Right lobe of liver (tissue), 6 donors: ENCODE data around the gene C11orf71. TPM values are rescaled to one million over a fixed set of nuclear protein-coding genes. Genes with fewer than 3 reads are reported as not detected.

Experiments
- ATAC-seq, 4 donors: fragments of 200-7000 bp; cut with Tn5 transposase; one replicate each; pipeline ENCODE4 v1.9.1; 2020; ENCODE audit warnings: mild to moderate bottlenecking in 4 of 4, moderate library complexity in 4 of 4
- DNase-seq, 3 donors: peaks; one replicate each; pipeline ENCODE4 v3.0.0-alpha.2; 2020
- H3K27ac ChIP-seq, 3 donors: fragments of 200-600 bp; one replicate each; pipeline ENCODE4 v1.8.0; 2022
- H3K27me3 ChIP-seq, 2 donors: fragments of 200-600 bp; one replicate each; pipeline ENCODE4 v1.8.0; 2022
- H3K36me3 ChIP-seq, 4 donors: fragments of 200-600 bp; sonication (generic) in 1 of 4; one replicate each; pipeline versions ENCODE4 v1.5.1 to v1.8.0; 2017 to 2022; ENCODE audit warnings: control low read depth in 1 of 4
- H3K4me1 ChIP-seq, 4 donors: fragments of 200-600 bp; sonication (generic) in 1 of 4; one replicate each; pipeline versions ENCODE4 v1.5.1 to v1.8.0; 2017 to 2022; ENCODE audit warnings: control low read depth in 1 of 4
- H3K4me3 ChIP-seq, 3 donors: fragments of 200-600 bp; one replicate each; pipeline ENCODE4 v1.8.0; 2022
- H3K9me3 ChIP-seq, 4 donors: fragments of 200-600 bp; sonication (generic) in 1 of 4; one replicate each; pipeline versions ENCODE4 v1.5.1 to v1.8.0; 2017 to 2022; ENCODE audit warnings: control low read depth in 1 of 4
- CTCF ChIP-seq, 4 donors: fragments of 200-600 bp in 3 of 4; fragments of 450-650 bp in 1 of 4; IDR thresholded peaks; one replicate each; pipeline versions ENCODE4 v1.5.1 to v1.8.0; 2016 to 2022; ENCODE audit warnings: antibody characterized with exemption in 4 of 4, mild to moderate bottlenecking in 2 of 4
- POLR2A ChIP-seq: fragments of 450-650 bp; IDR thresholded peaks from one replicate; pipeline ENCODE4 v1.6.1; 2017; ENCODE audit warnings: antibody characterized with exemption, mild to moderate bottlenecking
- WGBS: methylation state at CpG from one replicate; pipeline ENCODE4 v1.1.6; 2018; ENCODE audit warnings: low coverage, low lambda C conversion rate; ENCODE audit not compliant: insufficient coverage; ENCODE audit errors: missing lambda C conversion rate; 5-methylcytosine and 5-hydroxymethylcytosine counted together
- intact Hi-C, 2 donors: fragments of 100-400 bp; cut with DNase I; formaldehyde crosslinking; loops; one replicate each; pipeline versions ENCODE4 v1.11.2 to v1.14.1; 2022
- total RNA-seq, 6 experiments: library from RNA; depleted of rRNA in 2 of 6; stranded (reverse); fragments of >200 nt in 2 of 6; fragmentation: NEBNext Ultra II Directional in 3 of 6; extraction: Animal tissue kit (Norgen Biotek cat#: 25700) in 3 of 6; gene quantifications; one replicate each; pipeline versions ENCODE4 v1.1.0 to v1.2.4, GENCODE V29; 2016 to 2023
- donor health status: DM: no; HTN: yes; CAD: no.
- donor health status: DM: no; HTN: no; CAD: no.
- donor health status: DM: no; HTN: no; CAD: no.
- donor health status: DM: no; HTN: yes; CAD: no.
- donor health status: DM: no; HTN: yes; CAD: no.

The C11orf71 gene
- total RNA-seq, 6 experiments from 2014 or later = 4.9 to 13.4 (median 8.6) TPM

GRCh38 chr11:114382509-114382908 lies 17.8 kb downstream of the C11orf71 start:
- TF ChIP-seq CTCF (IDR thresholded peaks at IDR 0.05) (no peak), POLR2A (no peak)
- DNase-seq = no peak
- ATAC-seq = no peak
- no peak overlapping the region for H3K27ac ChIP-seq
- H3K36me3 ChIP-seq = no peaks in the 10 kb centered on the region
- intact Hi-C loops = no loop called here
- no peak overlapping the region for H3K4me3 ChIP-seq
- no peaks in the 10 kb centered on the region for H3K9me3 ChIP-seq
- WGBS = 71% methylated on average over 3 of the region's 3 CpGs
- H3K4me1 ChIP-seq = no peaks in the 10 kb centered on the region
- H3K27me3 ChIP-seq = no peaks in the 10 kb centered on the region

DNA sequence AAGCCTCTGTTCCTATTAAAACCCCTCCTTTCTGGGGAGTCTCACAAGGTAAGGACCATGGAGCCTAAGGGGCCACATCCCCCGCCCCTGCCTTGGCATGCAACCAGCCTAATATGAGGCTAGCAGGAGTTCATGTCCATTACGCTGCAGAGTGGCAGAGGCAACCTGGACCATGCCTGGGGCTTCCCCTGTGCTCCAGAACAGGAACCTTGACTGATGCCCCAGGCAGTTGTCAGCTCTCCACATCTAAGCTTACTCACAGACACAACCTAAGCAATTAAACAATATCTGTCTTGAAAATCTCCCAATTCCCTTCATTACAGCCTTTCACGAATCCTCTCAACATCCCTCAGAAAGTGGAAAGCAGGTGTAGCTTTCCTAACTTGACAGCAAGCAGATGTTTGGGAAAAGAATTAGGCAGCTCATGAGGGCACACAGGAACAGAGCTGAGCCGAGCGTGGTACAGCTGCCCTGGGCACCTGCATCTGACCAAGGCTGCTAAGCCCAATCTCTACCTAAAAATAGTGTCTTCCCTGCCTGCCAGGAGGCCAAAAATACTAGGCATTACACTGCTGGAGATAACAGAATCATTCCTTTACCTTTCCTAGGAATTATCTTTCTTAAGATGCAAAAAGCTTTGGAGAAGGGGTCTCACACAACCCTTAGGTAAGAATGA lies 20.8 kb downstream of the C11orf71 start:
- WGBS = 72% methylated on average over 3 of the region's 5 CpGs
- Histone ChIP-seq H3K4me1 (no peaks in the 10 kb centered on the region), H3K4me3 (no peak overlapping the region), H3K36me3 (no peaks in the 10 kb centered on the region), H3K9me3 (no peaks in the 10 kb centered on the region), H3K27ac (no peak overlapping the region), H3K27me3 (no peaks in the 10 kb centered on the region)
- no peak for TF ChIP-seq CTCF (IDR thresholded peaks at IDR 0.05)
- TF ChIP-seq POLR2A = no peak
- no peak for DNase-seq
- intact Hi-C loops = no loop called here
- ATAC-seq = no peak

DNA sequence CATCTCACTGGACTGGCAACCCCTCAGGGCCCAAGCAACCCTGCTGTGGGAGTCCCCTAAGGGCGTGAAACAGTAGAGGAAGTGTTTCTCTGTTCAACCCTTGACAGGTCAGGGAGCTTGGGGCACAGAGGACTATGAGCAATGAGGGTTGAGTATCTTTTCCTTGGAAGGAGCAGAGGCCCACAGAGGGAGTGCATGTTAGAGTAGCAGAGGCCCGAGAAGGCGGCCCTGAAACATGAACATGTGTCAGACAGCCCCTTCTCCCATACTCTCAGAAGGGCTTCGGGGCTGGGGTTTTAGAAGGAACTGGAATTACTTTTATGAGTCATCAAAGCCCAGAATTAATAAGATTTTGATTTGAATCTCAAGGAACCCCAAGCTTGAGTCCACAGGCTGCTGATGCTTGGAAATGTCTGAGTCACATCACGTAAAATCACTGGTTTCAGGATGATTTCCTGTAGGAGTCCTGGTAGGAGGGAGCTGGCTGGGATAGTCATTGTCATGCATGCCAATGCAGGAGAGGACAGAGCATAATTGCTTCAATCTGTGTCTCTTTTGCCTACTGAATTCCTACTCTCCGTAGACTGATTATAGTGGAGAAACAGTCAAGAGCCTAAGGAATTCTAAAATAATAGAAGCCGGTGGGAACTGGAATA lies 22.6 kb downstream of the C11orf71 start:
- intact Hi-C loops = no loop called here
- 77% methylated on average over 5 of the region's 7 CpGs for WGBS

GRCh38 chr11:114375052-114375451 lies 25.3 kb downstream of the C11orf71 start:
- H3K36me3 ChIP-seq = no peaks in the 10 kb centered on the region
- no peak overlapping the region for H3K27ac ChIP-seq
- H3K4me1 ChIP-seq = no peaks in the 10 kb centered on the region
- no peak overlapping the region for H3K4me3 ChIP-seq
- ATAC-seq (no peak), DNase-seq (no peak)
- H3K9me3 ChIP-seq = no peaks in the 10 kb centered on the region
- intact Hi-C loops = no loop called here
- TF ChIP-seq POLR2A (no peak), CTCF (IDR thresholded peaks at IDR 0.05) (no peak)
- H3K27me3 ChIP-seq = no peaks in the 10 kb centered on the region
- 88% methylated on average over 3 of the region's 3 CpGs for WGBS

More for the DNA sequence above, 22.6 kb downstream of the C11orf71 start:
- H3K4me1 ChIP-seq = no peaks in the 10 kb centered on the region
- no peak overlapping the region for H3K27ac ChIP-seq
- ATAC-seq (no peak), DNase-seq (no peak)
- H3K27me3 ChIP-seq = no peaks in the 10 kb centered on the region
- no peaks in the 10 kb centered on the region for H3K9me3 ChIP-seq
- no peak overlapping the region for H3K4me3 ChIP-seq
- TF ChIP-seq POLR2A = no peak
- no peak for TF ChIP-seq CTCF (IDR thresholded peaks at IDR 0.05)
- no peaks in the 10 kb centered on the region for H3K36me3 ChIP-seq
